Mucosa of descending colon (tissue), 3 donors: ENCODE data around the gene NOP53. TPM values are rescaled to one million over a fixed set of nuclear protein-coding genes. Genes with fewer than 3 reads are reported as not detected.

Experiments used
- ATAC-seq: fragments of 200-7000 bp; cut with Tn5 transposase; one replicate; pipeline ENCODE4 v1.9.1; 2020; ENCODE audit warnings: mild to moderate bottlenecking, moderate library complexity
- DNase-seq, 3 donors: peaks; one replicate each; pipeline ENCODE4 v3.0.0-alpha.2; 2020
- H3K36me3 ChIP-seq: fragments of 200-600 bp; one replicate; pipeline ENCODE4 v1.8.0; 2021; ENCODE audit warnings: low read depth, mild to moderate bottlenecking
- H3K4me1 ChIP-seq: fragments of 200-600 bp; one replicate; pipeline ENCODE4 v1.8.0; 2021; ENCODE audit warnings: low read depth, mild to moderate bottlenecking
- H3K4me3 ChIP-seq: fragments of 200-600 bp; one replicate; pipeline ENCODE4 v1.8.0; 2021; ENCODE audit warnings: mild to moderate bottlenecking
- H3K9me3 ChIP-seq: fragments of 200-600 bp; one replicate; pipeline ENCODE4 v1.8.0; 2021; ENCODE audit warnings: mild to moderate bottlenecking
- CTCF ChIP-seq: fragments of 200-600 bp; IDR thresholded peaks from one replicate; pipeline ENCODE4 v1.8.0; 2022; ENCODE audit warnings: antibody characterized with exemption, mild to moderate bottlenecking
- intact Hi-C, 2 donors: fragments of 100-400 bp; cut with DNase I in 1 of 2; cut with micrococcal nuclease in 1 of 2; formaldehyde crosslinking; loops; one replicate each; pipeline versions ENCODE4 v1.11.0 to v1.11.1; 2022; cut with DNase I, micrococcal nuclease
- total RNA-seq, 3 donors: library from RNA; stranded (reverse); fragmentation: NEBNext Ultra II Directional in 2 of 3; extraction: Animal tissue kit (Norgen Biotek cat#: 25700) in 2 of 3; gene quantifications; one replicate each; pipeline versions ENCODE4 v1.2.1 to v1.2.4, GENCODE V29; 2021 to 2023
- donor health status: DM: no; HTN: no; CAD: no; lungs with moderate emphysema.
- donor health status: DM: no; HTN: no; CAD: no.
- donor health status: DM: no; HTN: yes; CAD: no.

Gene NOP53
- total RNA-seq, 3 donors from 2014 or later: 237 to 391 (median 284) TPM

DNA sequence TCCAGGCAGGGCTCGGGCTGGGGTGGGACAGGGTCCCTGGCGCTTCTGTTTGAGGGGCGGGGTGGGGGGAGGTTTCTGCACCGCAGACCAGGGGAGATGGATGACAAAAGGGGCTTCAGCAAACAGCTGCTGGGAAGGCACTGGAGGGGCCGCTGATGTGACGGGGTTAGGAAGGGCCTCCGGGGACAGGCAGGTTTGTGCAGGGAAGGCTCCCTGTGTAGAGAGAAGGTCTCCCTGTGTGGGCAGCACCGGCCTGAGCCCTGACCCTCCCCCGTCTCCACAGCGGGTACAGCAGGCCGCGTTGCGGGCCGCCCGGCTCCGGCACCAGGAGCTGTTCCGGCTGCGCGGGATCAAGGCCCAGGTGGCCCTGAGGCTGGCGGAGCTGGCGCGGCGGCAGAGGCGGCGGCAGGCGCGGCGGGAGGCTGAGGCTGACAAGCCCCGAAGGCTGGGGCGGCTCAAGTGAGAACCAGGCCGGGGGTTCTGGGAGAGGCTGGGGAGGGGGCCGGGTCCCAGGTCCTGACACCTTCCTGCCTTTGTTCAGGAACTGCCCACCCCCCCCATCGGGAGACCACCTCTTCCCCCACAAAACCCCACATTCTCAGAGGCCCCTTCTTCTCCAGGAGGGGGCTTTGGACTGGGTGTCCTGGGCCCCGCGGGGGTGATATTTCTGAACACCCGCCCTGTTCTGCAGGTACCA, 9.9 kb downstream of the NOP53 start:
- ATAC-seq: no peak
- no peak overlapping the region for H3K4me3 ChIP-seq
- H3K36me3 ChIP-seq: peaks cover 5% of the 10 kb centered on the region
- TF ChIP-seq CTCF: no peak
- no peak for DNase-seq
- peaks cover 12% of the 10 kb centered on the region for H3K4me1 ChIP-seq
- no peaks in the 10 kb centered on the region for H3K9me3 ChIP-seq
- intact Hi-C loops: no loop called here

- no peak for TF ChIP-seq CTCF
- H3K4me1 ChIP-seq: peaks cover 12% of the 10 kb centered on the region
- H3K9me3 ChIP-seq: no peaks in the 10 kb centered on the region
- ATAC-seq (no peak), DNase-seq (no peak)
- intact Hi-C loops: no loop called here
- H3K4me3 ChIP-seq: no peak overlapping the region
- peaks cover 5% of the 10 kb centered on the region for H3K36me3 ChIP-seq
Measured at GRCh38 chr19:47755762-47756626, 10.6 kb downstream of the NOP53 start.

- TF ChIP-seq CTCF: no peak
Measured at GRCh38 chr19:47756627-47756929, 11.2 kb downstream of the NOP53 start.

GRCh38 chr19:47756953-47757608, 11.7 kb downstream of the NOP53 start:
- Histone ChIP-seq H3K36me3 (peaks cover 3% of the 10 kb centered on the region), H3K4me1 (peaks cover 12% of the 10 kb centered on the region), H3K9me3 (no peaks in the 10 kb centered on the region), H3K4me3 (no peak overlapping the region)
- peak; percentile 61 to 69 (median 61) for DNase-seq
- intact Hi-C loops: no loop called here
- ATAC-seq: peak; percentile 80
- no peak for TF ChIP-seq CTCF

More at GRCh38 chr19:47756627-47756929, 11.2 kb downstream of the NOP53 start:
- Histone ChIP-seq H3K4me3 (no peak overlapping the region), H3K9me3 (no peaks in the 10 kb centered on the region), H3K36me3 (peaks cover 5% of the 10 kb centered on the region), H3K4me1 (peaks cover 12% of the 10 kb centered on the region)
- no peak for ATAC-seq
- DNase-seq: no peak
- intact Hi-C loops: no loop called here

- H3K36me3 ChIP-seq: no peaks in the 10 kb centered on the region
- DNase-seq: peak in 1 of 3 donors; percentile 42
- no peaks in the 10 kb centered on the region for H3K9me3 ChIP-seq
- ATAC-seq: peak; percentile 76
- intact Hi-C loops: no loop called here
- no peak for TF ChIP-seq CTCF
- H3K4me1 ChIP-seq: peaks cover 12% of the 10 kb centered on the region
- H3K4me3 ChIP-seq: no peak overlapping the region
Measured at GRCh38 chr19:47757617-47758442, 12.5 kb downstream of the NOP53 start.
